HepG2 (cell line): ENCODE measurements around the gene PEX10. TPM values are rescaled to one million over a fixed set of nuclear protein-coding genes. Genes with fewer than 3 reads are reported as not detected.

Experiments
- ATAC-seq: fragments of 200-7000 bp; cut with Tn5 transposase; 3 replicates; pipeline ENCODE4 v1.9.1; 2020; ENCODE audit warnings: mild to moderate bottlenecking, moderate library complexity
- BruUV-seq: library from RNA; stranded (reverse); fragments of 400-500 nt; replicated peaks from 2 replicates; lab custom pipeline; 2021; lab: Mats Ljungman, UMichigan
- CTCF ChIA-PET: fragments of 300-600 bp; formaldehyde crosslinking; extraction: SDS; loops from one replicate; lab custom pipeline; 2021; ENCODE audit warnings: low total read pairs, inconsistent platforms, low intra/inter-chr PET ratio; lab: Yijun Ruan, JAX
- POLR2A ChIA-PET: fragments of 350-600 bp; sonication (Branson Sonifier 250); formaldehyde crosslinking; loops from one replicate; lab custom pipeline; 2020; ENCODE audit warnings: antibody characterized with exemption, inconsistent platforms; lab: Yijun Ruan, JAX
- DNase-seq: peaks from one replicate; pipeline ENCODE4 v3.0.0-alpha.2; 2015; ENCODE audit warnings: low spot score
- FAIRE-seq: peaks from 3 replicates; lab custom pipeline; 2011; peaks lifted over from hg19 to GRCh38; lab: Jason Lieb, UNC
- H2AFZ ChIP-seq: one replicate; pipeline ENCODE4 v1.6.1; 2011; ENCODE audit warnings: low read length, inconsistent platforms
- H3K27ac ChIP-seq: fragments of 300-600 bp; 3 replicates; pipeline ENCODE4 v1.8.0; 2011; ENCODE audit warnings: mixed run types, mild to moderate bottlenecking, mixed read lengths, low read length, inconsistent platforms; ENCODE audit not compliant: insufficient read depth; ENCODE audit errors: extremely low read length
- H3K27me3 ChIP-seq, 2 experiments: fragments of 200-600 bp in 1 of 2; 2 replicates in 1 of 2; 3 replicates in 1 of 2; pipeline versions ENCODE4 v1.6.0 to v1.8.0; 2011; ENCODE audit warnings: low read length in 2 of 2, mild to moderate bottlenecking in 2 of 2, moderate library complexity in 2 of 2, inconsistent platforms in 1 of 2; ENCODE audit not compliant: insufficient read depth in 2 of 2, control insufficient read depth in 1 of 2
- H3K36me3 ChIP-seq, 2 experiments: fragments of 200-600 bp in 1 of 2; replicated peaks in 1 of 2; 2 replicates in 1 of 2; 3 replicates in 1 of 2; pipeline versions ENCODE4 v1.5.1 to v1.8.0; 2011; ENCODE audit warnings: low read length in 2 of 2, inconsistent platforms in 1 of 2; ENCODE audit not compliant: insufficient read depth in 2 of 2, control insufficient read depth in 1 of 2
- H3K4me1 ChIP-seq: 2 replicates; pipeline ENCODE4 v1.5.1; 2012; ENCODE audit warnings: low read length, inconsistent platforms; ENCODE audit not compliant: insufficient read depth
- H3K4me2 ChIP-seq: 2 replicates; pipeline ENCODE4 v1.6.0; 2011; ENCODE audit warnings: low read depth, low read length, inconsistent platforms
- H3K4me3 ChIP-seq, 3 experiments: fragments of 200-600 bp in 1 of 3; sonication (generic), shearing (Covaris generic) in 1 of 3; replicated peaks in 1 of 3; 2 replicates each; pipeline ENCODE4 v1.5.1; 2011 to 2016; ENCODE audit warnings: low read length in 3 of 3, inconsistent platforms in 2 of 3, low read depth in 2 of 3, mild to moderate bottlenecking in 2 of 3, control low read depth in 1 of 3, mixed read lengths in 1 of 3; ENCODE audit not compliant: insufficient read depth in 1 of 3
- H3K79me2 ChIP-seq: one replicate; pipeline ENCODE4 v1.6.1; 2011; ENCODE audit warnings: low read length, inconsistent platforms; ENCODE audit not compliant: insufficient read depth
- H3K9ac ChIP-seq: 2 replicates; pipeline ENCODE4 v1.6.0; 2011; ENCODE audit warnings: mild to moderate bottlenecking, low read depth, low read length, inconsistent platforms; ENCODE audit not compliant: insufficient read depth
- H3K9me3 ChIP-seq: 2 replicates; pipeline ENCODE4 v1.5.1; 2012; ENCODE audit warnings: mild to moderate bottlenecking, low read length
- H4K20me1 ChIP-seq: 2 replicates; pipeline ENCODE4 v1.6.0; 2011; ENCODE audit warnings: inconsistent platforms, mild to moderate bottlenecking, low read length, moderate library complexity; ENCODE audit not compliant: insufficient read depth
- ARNT ChIP-seq: fragments of 450-650 bp; IDR thresholded peaks from 2 replicates; pipeline ENCODE4 v1.6.1; 2017
- CBFB ChIP-seq: sonication (generic); formaldehyde crosslinking; IDR thresholded peaks from 2 replicates; pipeline ENCODE4 v1.4.0; 2020; ENCODE audit warnings: missing genetic modification reagents
- GLI4 ChIP-seq: sonication (generic); formaldehyde crosslinking; IDR thresholded peaks from 2 replicates; pipeline ENCODE4 v1.5.1; 2020; ENCODE audit warnings: missing genetic modification reagents, mild to moderate bottlenecking, moderate library complexity, borderline replicate concordance
- HMGA1 ChIP-seq: sonication (generic); formaldehyde crosslinking; conservative IDR thresholded peaks from 2 replicates; pipeline ENCODE4 v1.4.0; 2020; ENCODE audit warnings: missing genetic modification reagents
- HOXA3 ChIP-seq: sonication (generic); formaldehyde crosslinking; IDR thresholded peaks from 2 replicates; pipeline ENCODE4 v1.5.0; 2020; ENCODE audit warnings: missing genetic modification reagents
- NFIC ChIP-seq: IDR thresholded peaks from 2 replicates; pipeline ENCODE4 v1.6.1; 2012; ENCODE audit warnings: mild to moderate bottlenecking, low read length, inconsistent platforms
- SAFB2 ChIP-seq: sonication (generic); formaldehyde crosslinking; IDR thresholded peaks from 2 replicates; pipeline ENCODE4 v1.5.1; 2020; ENCODE audit warnings: missing genetic modification reagents, low read depth, mild to moderate bottlenecking, borderline replicate concordance
- SALL2 ChIP-seq: sonication (generic); formaldehyde crosslinking; IDR thresholded peaks from 2 replicates; pipeline ENCODE4 v1.8.1; 2023; ENCODE audit warnings: mild to moderate bottlenecking, missing genetic modification reagents, inconsistent platforms
- SRSF1 ChIP-seq: fragments of 200-400 bp; formaldehyde crosslinking; optimal IDR thresholded peaks from 2 replicates; pipeline ENCODE3; 2017; ENCODE audit warnings: mild to moderate bottlenecking, low read depth, low read length, moderate library complexity
- ZNF10 ChIP-seq: sonication (generic); formaldehyde crosslinking; IDR thresholded peaks from 2 replicates; pipeline ENCODE4 v1.4.0; 2020; ENCODE audit warnings: mild to moderate bottlenecking, low read depth, missing genetic modification reagents, borderline replicate concordance
- ZNF605 ChIP-seq: sonication (generic); formaldehyde crosslinking; IDR thresholded peaks from 2 replicates; pipeline ENCODE4 v1.8.0; 2022; ENCODE audit warnings: mild to moderate bottlenecking, missing genetic modification reagents
- ZNF879 ChIP-seq: sonication (generic); formaldehyde crosslinking; IDR thresholded peaks from 2 replicates; pipeline ENCODE4 v1.8.1; 2023; ENCODE audit warnings: missing genetic modification reagents
- WGBS: methylation state at CpG from one replicate; pipeline ENCODE4 v1.1.6; 2017; ENCODE audit warnings: low lambda C conversion rate; 5-methylcytosine and 5-hydroxymethylcytosine counted together
- in situ Hi-C: cut with HindIII; loops from 2 replicates; pipeline ENCODE4 v1.10.0; 2017; ENCODE audit warnings: low pct_unique_long_range_greater_than_20kb; ENCODE audit not compliant: extremely low pct_ligation_motif_present
- intact Hi-C: fragments of 100-400 bp; cut with micrococcal nuclease; formaldehyde crosslinking; loops from one replicate; pipeline ENCODE4 v1.10.0; 2022; ENCODE audit not compliant: unreplicated experiment
- polyA plus RNA-seq, 8 experiments: library from polyadenylated mRNA; depleted of rRNA in 3 of 8; stranded (reverse) in 7 of 8; unstranded in 1 of 8; fragments of >200 nt; fragmentation: Illumina TruSeq in 4 of 8; extraction: Trizol in 4 of 8; gene quantifications; 2 replicates each; pipeline versions ENCODE4 v1.2.1 to v1.2.3, GENCODE V29; 2011 to 2016; ENCODE audit warnings: low read depth in 4 of 8, missing spikeins in 1 of 8, mixed read lengths in 1 of 8; ENCODE audit not compliant: insufficient read depth in 1 of 8
- total RNA-seq, 5 experiments: library from RNA; depleted of rRNA; stranded (reverse); fragments of >200 nt; fragmentation: Illumina TruSeq; extraction: Trizol; gene quantifications; 2 replicates each; pipeline ENCODE4 v1.2.3, GENCODE V29; 2016; ENCODE audit warnings: low read depth in 1 of 5
- TF ChIP-seq, protein P1 (sequence below): sonication (generic); formaldehyde crosslinking; IDR thresholded peaks from 2 replicates; pipeline ENCODE4 v1.5.1; 2020; ENCODE audit warnings: mild to moderate bottlenecking, missing genetic modification reagents, borderline replicate concordance
- TF ChIP-seq, protein P2 (sequence below): sonication (generic); formaldehyde crosslinking; IDR thresholded peaks from 2 replicates; pipeline ENCODE4 v1.5.0; 2020; ENCODE audit warnings: missing genetic modification reagents
- TF ChIP-seq, protein P3 (sequence below): sonication (generic); formaldehyde crosslinking; IDR thresholded peaks from 2 replicates; pipeline ENCODE4 v1.8.0; 2022; ENCODE audit warnings: mild to moderate bottlenecking, missing genetic modification reagents

The PEX10 gene
- total and polyA plus RNA-seq, 2 of the 13 experiments (the other 11 are each of a cell fraction or from before 2014, with no cell fraction given): 16.1 to 39.6 TPM

DNA sequence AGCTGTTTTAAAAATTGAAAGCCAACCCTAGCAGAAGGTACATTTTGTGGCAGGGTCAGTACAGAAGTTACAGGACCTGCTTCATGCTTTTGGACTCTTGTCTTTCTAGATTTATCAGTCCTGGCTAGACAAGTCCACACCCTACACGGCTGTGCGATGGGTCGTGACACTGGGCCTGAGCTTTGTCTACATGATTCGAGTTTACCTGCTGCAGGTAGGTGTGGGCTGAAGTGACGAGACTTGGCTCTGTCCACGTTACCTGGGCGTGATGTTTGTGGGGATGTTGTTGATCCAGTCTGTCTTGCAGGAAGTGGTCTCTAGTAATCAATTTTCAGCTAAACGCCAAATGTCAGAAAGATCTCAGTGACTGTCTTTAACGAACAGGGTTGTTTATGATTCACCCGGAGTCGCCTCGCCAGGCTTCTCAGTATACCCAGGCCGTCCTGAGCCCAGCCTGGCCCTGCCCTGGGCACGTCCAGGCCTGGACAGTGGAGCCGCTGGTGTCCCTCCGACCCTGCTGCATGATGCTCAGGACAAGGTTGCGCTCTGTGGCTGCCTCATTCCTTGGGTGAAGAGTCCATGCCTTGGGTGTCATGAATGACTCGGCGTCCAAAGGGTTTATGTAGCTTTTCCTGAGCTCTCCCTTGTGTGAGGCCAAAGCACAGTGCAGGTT is 15.2 kb downstream of the PEX10 start:
- no peak for ATAC-seq
- H3K36me3 ChIP-seq: peaks cover 28 to 63% of the 10 kb centered on the region in 2 experiments
- H3K27ac ChIP-seq: no peak overlapping the region
- H2AFZ ChIP-seq: no peak overlapping the region
- in situ Hi-C loops: no loop called here
- no TSS peak for BruUV-seq
- H3K79me2 ChIP-seq: peaks cover 29% of the 10 kb centered on the region
- H4K20me1 ChIP-seq: peaks cover 8% of the 10 kb centered on the region; the same call in 1 of the 2 replicates
- no peak overlapping the region for H3K9ac ChIP-seq
- WGBS: 97% methylated on average over 19 of the region's 19 CpGs
- H3K4me2 ChIP-seq: no peak overlapping the region
- CTCF ChIA-PET: no interaction called here
- no peak for DNase-seq
- no peak for FAIRE-seq
- intact Hi-C loops: no loop called here
- no peaks in the 10 kb centered on the region; a peak in 1 of 5 replicates for H3K27me3 ChIP-seq
- H3K9me3 ChIP-seq: no peaks in the 10 kb centered on the region
- POLR2A ChIA-PET: no interaction called here
- H3K4me3 ChIP-seq: no peak overlapping the region
- H3K4me1 ChIP-seq: peaks cover 19% of the 10 kb centered on the region
- TF ChIP-seq SRSF1 (no peak), HOXA3 (CRISPR knock-in tag) (no peak), ARNT (no peak), CBFB (CRISPR knock-in tag) (no peak), NFIC (no peak), GLI4 (CRISPR knock-in tag) (no peak), ZNF10 (no peak), SAFB2 (CRISPR knock-in tag) (no peak), ZNF879 (CRISPR knock-in tag) (no peak), SALL2 (CRISPR knock-in tag) (no peak), ZNF605 (CRISPR knock-in tag) (no peak), HMGA1 (CRISPR knock-in tag) (no peak)
- TF ChIP-seq, protein P1, sequence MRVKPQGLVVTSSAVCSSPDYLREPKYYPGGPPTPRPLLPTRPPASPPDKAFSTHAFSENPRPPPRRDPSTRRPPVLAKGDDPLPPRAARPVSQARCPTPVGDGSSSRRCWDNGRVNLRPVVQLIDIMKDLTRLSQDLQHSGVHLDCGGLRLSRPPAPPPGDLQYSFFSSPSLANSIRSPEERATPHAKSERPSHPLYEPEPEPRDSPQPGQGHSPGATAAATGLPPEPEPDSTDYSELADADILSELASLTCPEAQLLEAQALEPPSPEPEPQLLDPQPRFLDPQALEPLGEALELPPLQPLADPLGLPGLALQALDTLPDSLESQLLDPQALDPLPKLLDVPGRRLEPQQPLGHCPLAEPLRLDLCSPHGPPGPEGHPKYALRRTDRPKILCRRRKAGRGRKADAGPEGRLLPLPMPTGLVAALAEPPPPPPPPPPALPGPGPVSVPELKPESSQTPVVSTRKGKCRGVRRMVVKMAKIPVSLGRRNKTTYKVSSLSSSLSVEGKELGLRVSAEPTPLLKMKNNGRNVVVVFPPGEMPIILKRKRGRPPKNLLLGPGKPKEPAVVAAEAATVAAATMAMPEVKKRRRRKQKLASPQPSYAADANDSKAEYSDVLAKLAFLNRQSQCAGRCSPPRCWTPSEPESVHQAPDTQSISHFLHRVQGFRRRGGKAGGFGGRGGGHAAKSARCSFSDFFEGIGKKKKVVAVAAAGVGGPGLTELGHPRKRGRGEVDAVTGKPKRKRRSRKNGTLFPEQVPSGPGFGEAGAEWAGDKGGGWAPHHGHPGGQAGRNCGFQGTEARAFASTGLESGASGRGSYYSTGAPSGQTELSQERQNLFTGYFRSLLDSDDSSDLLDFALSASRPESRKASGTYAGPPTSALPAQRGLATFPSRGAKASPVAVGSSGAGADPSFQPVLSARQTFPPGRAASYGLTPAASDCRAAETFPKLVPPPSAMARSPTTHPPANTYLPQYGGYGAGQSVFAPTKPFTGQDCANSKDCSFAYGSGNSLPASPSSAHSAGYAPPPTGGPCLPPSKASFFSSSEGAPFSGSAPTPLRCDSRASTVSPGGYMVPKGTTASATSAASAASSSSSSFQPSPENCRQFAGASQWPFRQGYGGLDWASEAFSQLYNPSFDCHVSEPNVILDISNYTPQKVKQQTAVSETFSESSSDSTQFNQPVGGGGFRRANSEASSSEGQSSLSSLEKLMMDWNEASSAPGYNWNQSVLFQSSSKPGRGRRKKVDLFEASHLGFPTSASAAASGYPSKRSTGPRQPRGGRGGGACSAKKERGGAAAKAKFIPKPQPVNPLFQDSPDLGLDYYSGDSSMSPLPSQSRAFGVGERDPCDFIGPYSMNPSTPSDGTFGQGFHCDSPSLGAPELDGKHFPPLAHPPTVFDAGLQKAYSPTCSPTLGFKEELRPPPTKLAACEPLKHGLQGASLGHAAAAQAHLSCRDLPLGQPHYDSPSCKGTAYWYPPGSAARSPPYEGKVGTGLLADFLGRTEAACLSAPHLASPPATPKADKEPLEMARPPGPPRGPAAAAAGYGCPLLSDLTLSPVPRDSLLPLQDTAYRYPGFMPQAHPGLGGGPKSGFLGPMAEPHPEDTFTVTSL (CRISPR knock-in tag): no peak
- TF ChIP-seq, protein P2, sequence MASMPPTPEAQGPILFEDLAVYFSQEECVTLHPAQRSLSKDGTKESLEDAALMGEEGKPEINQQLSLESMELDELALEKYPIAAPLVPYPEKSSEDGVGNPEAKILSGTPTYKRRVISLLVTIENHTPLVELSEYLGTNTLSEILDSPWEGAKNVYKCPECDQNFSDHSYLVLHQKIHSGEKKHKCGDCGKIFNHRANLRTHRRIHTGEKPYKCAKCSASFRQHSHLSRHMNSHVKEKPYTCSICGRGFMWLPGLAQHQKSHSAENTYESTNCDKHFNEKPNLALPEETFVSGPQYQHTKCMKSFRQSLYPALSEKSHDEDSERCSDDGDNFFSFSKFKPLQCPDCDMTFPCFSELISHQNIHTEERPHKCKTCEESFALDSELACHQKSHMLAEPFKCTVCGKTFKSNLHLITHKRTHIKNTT (CRISPR knock-in tag): no peak
- TF ChIP-seq, protein P3, sequence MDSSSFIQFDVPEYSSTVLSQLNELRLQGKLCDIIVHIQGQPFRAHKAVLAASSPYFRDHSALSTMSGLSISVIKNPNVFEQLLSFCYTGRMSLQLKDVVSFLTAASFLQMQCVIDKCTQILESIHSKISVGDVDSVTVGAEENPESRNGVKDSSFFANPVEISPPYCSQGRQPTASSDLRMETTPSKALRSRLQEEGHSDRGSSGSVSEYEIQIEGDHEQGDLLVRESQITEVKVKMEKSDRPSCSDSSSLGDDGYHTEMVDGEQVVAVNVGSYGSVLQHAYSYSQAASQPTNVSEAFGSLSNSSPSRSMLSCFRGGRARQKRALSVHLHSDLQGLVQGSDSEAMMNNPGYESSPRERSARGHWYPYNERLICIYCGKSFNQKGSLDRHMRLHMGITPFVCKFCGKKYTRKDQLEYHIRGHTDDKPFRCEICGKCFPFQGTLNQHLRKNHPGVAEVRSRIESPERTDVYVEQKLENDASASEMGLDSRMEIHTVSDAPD: no peak
